Astrocyte (in vitro differentiated cells and primary cell): ENCODE measurements around the gene NKAIN2. TPM values are rescaled to one million over a fixed set of nuclear protein-coding genes. Genes with fewer than 3 reads are reported as not detected.

Source experiments
- DNase-seq: peaks from one replicate; pipeline ENCODE4 v3.0.0-alpha.2; 2010; ENCODE audit warnings: low read depth
- FAIRE-seq: peaks from 2 replicates; lab custom pipeline; 2011; peaks lifted over from hg19 to GRCh38; lab: Jason Lieb, UNC
- H2AFZ ChIP-seq: 2 replicates; pipeline ENCODE4 v1.6.0; 2012; ENCODE audit warnings: low read depth, low read length, inconsistent platforms
- H3K27ac ChIP-seq: 2 replicates; pipeline ENCODE4 v1.5.1; 2011; ENCODE audit warnings: low read depth, low read length, inconsistent platforms
- H3K27me3 ChIP-seq: 2 replicates; pipeline ENCODE4 v1.6.0; 2011; ENCODE audit warnings: low read length, inconsistent platforms; ENCODE audit not compliant: insufficient read depth
- H3K36me3 ChIP-seq: 2 replicates; pipeline ENCODE4 v1.5.1; 2011; ENCODE audit warnings: low read length, inconsistent platforms; ENCODE audit not compliant: insufficient read depth
- H3K4me1 ChIP-seq: 2 replicates; pipeline ENCODE4 v1.5.1; 2011; ENCODE audit warnings: low read length, inconsistent platforms; ENCODE audit not compliant: insufficient read depth
- H3K4me2 ChIP-seq: 2 replicates; pipeline ENCODE4 v1.6.0; 2012; ENCODE audit warnings: low read length, inconsistent platforms
- H3K4me3 ChIP-seq: 2 replicates; pipeline ENCODE4 v1.5.1; 2011; ENCODE audit warnings: low read depth, mild to moderate bottlenecking, low read length, inconsistent platforms; ENCODE audit not compliant: insufficient read depth
- H3K79me2 ChIP-seq: 2 replicates; pipeline ENCODE4 v1.6.0; 2012; ENCODE audit warnings: mild to moderate bottlenecking, low read length, inconsistent platforms; ENCODE audit not compliant: insufficient read depth
- H3K9ac ChIP-seq: 2 replicates; pipeline ENCODE4 v1.6.0; 2012; ENCODE audit warnings: mild to moderate bottlenecking, low read length, inconsistent platforms
- H3K9me3 ChIP-seq: 2 replicates; pipeline ENCODE4 v1.5.1; 2012; ENCODE audit warnings: low read depth, mild to moderate bottlenecking, low read length, inconsistent platforms; ENCODE audit not compliant: insufficient read depth
- H4K20me1 ChIP-seq: 2 replicates; pipeline ENCODE4 v1.6.0; 2012; ENCODE audit warnings: low read length, inconsistent platforms; ENCODE audit not compliant: insufficient read depth
- H3K27ac Mint-ChIP-seq: one replicate; pipeline ENCODE4 v1.8.0; 2021; ENCODE audit warnings: mild to moderate bottlenecking, mixed read lengths; ENCODE audit not compliant: unreplicated experiment
- H3K27me3 Mint-ChIP-seq: one replicate; pipeline ENCODE4 v1.8.0; 2021; ENCODE audit warnings: low read depth, mixed read lengths; ENCODE audit not compliant: unreplicated experiment
- H3K36me3 Mint-ChIP-seq: one replicate; pipeline ENCODE4 v1.8.0; 2021; ENCODE audit warnings: low read depth, mixed read lengths; ENCODE audit not compliant: unreplicated experiment
- H3K4me1 Mint-ChIP-seq: one replicate; pipeline ENCODE4 v1.8.0; 2021; ENCODE audit warnings: low read depth, mixed read lengths; ENCODE audit not compliant: unreplicated experiment
- H3K4me3 Mint-ChIP-seq: one replicate; pipeline ENCODE4 v1.8.0; 2021; ENCODE audit warnings: mild to moderate bottlenecking, moderate library complexity, mixed read lengths; ENCODE audit not compliant: unreplicated experiment
- H3K9me3 Mint-ChIP-seq: one replicate; pipeline ENCODE4 v1.8.0; 2021; ENCODE audit warnings: mild to moderate bottlenecking, mixed read lengths; ENCODE audit not compliant: unreplicated experiment
- CTCF ChIP-seq: IDR thresholded peaks from 2 replicates; pipeline ENCODE4 v1.5.1; 2011; ENCODE audit warnings: low read depth, mild to moderate bottlenecking, inconsistent platforms, low read length, moderate library complexity; ENCODE audit not compliant: insufficient read depth
- EZH2 ChIP-seq: IDR thresholded peaks from 2 replicates; pipeline ENCODE4 v1.6.1; 2012; ENCODE audit warnings: mild to moderate bottlenecking, low read length, inconsistent platforms; ENCODE audit not compliant: insufficient read depth
- total RNA-seq: library from RNA; stranded (reverse); gene quantifications from 2 replicates; pipeline ENCODE4 v1.2.1, GENCODE V29; 2021

Gene NKAIN2
- total RNA-seq, 1 donor from 2014 or later = 0.07 TPM

GRCh38 chr6:123805921-123806320 is 2.3 kb downstream of the NKAIN2 start:
- Mint-ChIP-seq H3K27ac (no peak overlapping the region), H3K36me3 (no peaks in the 10 kb centered on the region), H3K9me3 (no peaks in the 10 kb centered on the region), H3K4me3 (no peak overlapping the region), H3K27me3 (peaks cover 26% of the 10 kb centered on the region), H3K4me1 (peaks cover 1% of the 10 kb centered on the region)
- no peaks in the 10 kb centered on the region for H3K79me2 ChIP-seq
- no peak overlapping the region for H3K27ac ChIP-seq
- TF ChIP-seq CTCF (no peak), EZH2 (no peak)
- H4K20me1 ChIP-seq = no peaks in the 10 kb centered on the region
- no peaks in the 10 kb centered on the region for H3K9me3 ChIP-seq
- H3K4me3 ChIP-seq = no peak overlapping the region
- H3K27me3 ChIP-seq = peaks cover 20% of the 10 kb centered on the region
- FAIRE-seq (no peak), DNase-seq (no peak)
- no peak overlapping the region for H3K9ac ChIP-seq
- H3K4me2 ChIP-seq = no peak overlapping the region
- peaks cover 3% of the 10 kb centered on the region for H3K4me1 ChIP-seq
- no peaks in the 10 kb centered on the region for H3K36me3 ChIP-seq
- H2AFZ ChIP-seq = no peak overlapping the region

GRCh38 chr6:123806561-123806960 is 2.9 kb downstream of the NKAIN2 start:
- Histone ChIP-seq H3K4me2 (no peak overlapping the region), H3K9ac (no peak overlapping the region), H3K4me1 (peaks cover 3% of the 10 kb centered on the region), H2AFZ (no peak overlapping the region), H3K9me3 (no peaks in the 10 kb centered on the region), H4K20me1 (no peaks in the 10 kb centered on the region), H3K79me2 (no peaks in the 10 kb centered on the region), H3K27ac (no peak overlapping the region), H3K36me3 (no peaks in the 10 kb centered on the region), H3K27me3 (peaks cover 20% of the 10 kb centered on the region), H3K4me3 (no peak overlapping the region)
- Mint-ChIP-seq H3K36me3 (no peaks in the 10 kb centered on the region), H3K4me3 (no peak overlapping the region), H3K27me3 (peaks cover 20% of the 10 kb centered on the region), H3K27ac (no peak overlapping the region), H3K4me1 (peaks cover 1% of the 10 kb centered on the region), H3K9me3 (no peaks in the 10 kb centered on the region)
- no peak for TF ChIP-seq CTCF
- no peak for TF ChIP-seq EZH2
- DNase-seq = no peak
- no peak for FAIRE-seq

GRCh38 chr6:123808556-123808955 is 4.9 kb downstream of the NKAIN2 start:
- H3K27me3 ChIP-seq = peaks cover 20% of the 10 kb centered on the region
- FAIRE-seq (no peak), DNase-seq (no peak)
- H3K36me3 ChIP-seq = no peaks in the 10 kb centered on the region
- H3K4me3 ChIP-seq = no peak overlapping the region
- H3K4me2 ChIP-seq = no peak overlapping the region
- no peaks in the 10 kb centered on the region for H3K4me1 ChIP-seq
- H3K36me3 Mint-ChIP-seq = no peaks in the 10 kb centered on the region
- H3K4me3 Mint-ChIP-seq = no peak overlapping the region
- peaks cover 1% of the 10 kb centered on the region for H3K4me1 Mint-ChIP-seq
- H3K27ac Mint-ChIP-seq = no peak overlapping the region
- no peaks in the 10 kb centered on the region for H4K20me1 ChIP-seq
- TF ChIP-seq EZH2 = no peak
- TF ChIP-seq CTCF = no peak
- H3K79me2 ChIP-seq = no peaks in the 10 kb centered on the region
- no peak overlapping the region for H3K9ac ChIP-seq
- no peak overlapping the region for H3K27ac ChIP-seq
- H3K9me3 Mint-ChIP-seq = no peaks in the 10 kb centered on the region
- H3K27me3 Mint-ChIP-seq = peaks cover 18% of the 10 kb centered on the region
- H3K9me3 ChIP-seq = no peaks in the 10 kb centered on the region
- H2AFZ ChIP-seq = no peak overlapping the region
